HepG2 (cell line): Measurements from ENCODE around the gene AUNIP. TPM values are rescaled to one million over a fixed set of nuclear protein-coding genes. Genes with fewer than 3 reads are reported as not detected.
A peak's percentile ranks its signal among the peaks of the same experiment; 100 is the strongest.

Experiments
- ATAC-seq: fragments of 200-7000 bp; cut with Tn5 transposase; 3 replicates; pipeline ENCODE4 v1.9.1; 2020; ENCODE audit warnings: mild to moderate bottlenecking, moderate library complexity
- BruUV-seq: library from RNA; stranded (reverse); fragments of 400-500 nt; replicated peaks from 2 replicates; lab custom pipeline; 2021; lab: Mats Ljungman, UMichigan
- CTCF ChIA-PET: fragments of 300-600 bp; formaldehyde crosslinking; extraction: SDS; loops from one replicate; lab custom pipeline; 2021; ENCODE audit warnings: low total read pairs, inconsistent platforms, low intra/inter-chr PET ratio; lab: Yijun Ruan, JAX
- POLR2A ChIA-PET: fragments of 350-600 bp; sonication (Branson Sonifier 250); formaldehyde crosslinking; loops from one replicate; lab custom pipeline; 2020; ENCODE audit warnings: antibody characterized with exemption, inconsistent platforms; lab: Yijun Ruan, JAX
- DNase-seq: peaks from one replicate; pipeline ENCODE4 v3.0.0-alpha.2; 2015; ENCODE audit warnings: low spot score
- FAIRE-seq: peaks from 3 replicates; lab custom pipeline; 2011; peaks lifted over from hg19 to GRCh38; lab: Jason Lieb, UNC
- H2AFZ ChIP-seq: one replicate; pipeline ENCODE4 v1.6.1; 2011; ENCODE audit warnings: low read length, inconsistent platforms
- H3K27ac ChIP-seq: fragments of 300-600 bp; 3 replicates; pipeline ENCODE4 v1.8.0; 2011; ENCODE audit warnings: mixed run types, mild to moderate bottlenecking, mixed read lengths, low read length, inconsistent platforms; ENCODE audit not compliant: insufficient read depth; ENCODE audit errors: extremely low read length
- H3K27me3 ChIP-seq, 2 experiments: fragments of 200-600 bp in 1 of 2; 2 replicates in 1 of 2; 3 replicates in 1 of 2; pipeline versions ENCODE4 v1.6.0 to v1.8.0; 2011; ENCODE audit warnings: low read length in 2 of 2, mild to moderate bottlenecking in 2 of 2, moderate library complexity in 2 of 2, inconsistent platforms in 1 of 2; ENCODE audit not compliant: insufficient read depth in 2 of 2, control insufficient read depth in 1 of 2
- H3K36me3 ChIP-seq, 2 experiments: fragments of 200-600 bp in 1 of 2; replicated peaks in 1 of 2; 2 replicates in 1 of 2; 3 replicates in 1 of 2; pipeline versions ENCODE4 v1.5.1 to v1.8.0; 2011; ENCODE audit warnings: low read length in 2 of 2, inconsistent platforms in 1 of 2; ENCODE audit not compliant: insufficient read depth in 2 of 2, control insufficient read depth in 1 of 2
- H3K4me1 ChIP-seq: 2 replicates; pipeline ENCODE4 v1.5.1; 2012; ENCODE audit warnings: low read length, inconsistent platforms; ENCODE audit not compliant: insufficient read depth
- H3K4me2 ChIP-seq: 2 replicates; pipeline ENCODE4 v1.6.0; 2011; ENCODE audit warnings: low read depth, low read length, inconsistent platforms
- H3K4me3 ChIP-seq, 3 experiments: fragments of 200-600 bp in 1 of 3; sonication (generic), shearing (Covaris generic) in 1 of 3; replicated peaks in 1 of 3; 2 replicates each; pipeline ENCODE4 v1.5.1; 2011 to 2016; ENCODE audit warnings: low read length in 3 of 3, inconsistent platforms in 2 of 3, low read depth in 2 of 3, mild to moderate bottlenecking in 2 of 3, control low read depth in 1 of 3, mixed read lengths in 1 of 3; ENCODE audit not compliant: insufficient read depth in 1 of 3
- H3K79me2 ChIP-seq: one replicate; pipeline ENCODE4 v1.6.1; 2011; ENCODE audit warnings: low read length, inconsistent platforms; ENCODE audit not compliant: insufficient read depth
- H3K9ac ChIP-seq: 2 replicates; pipeline ENCODE4 v1.6.0; 2011; ENCODE audit warnings: mild to moderate bottlenecking, low read depth, low read length, inconsistent platforms; ENCODE audit not compliant: insufficient read depth
- H3K9me3 ChIP-seq: 2 replicates; pipeline ENCODE4 v1.5.1; 2012; ENCODE audit warnings: mild to moderate bottlenecking, low read length
- H4K20me1 ChIP-seq: 2 replicates; pipeline ENCODE4 v1.6.0; 2011; ENCODE audit warnings: inconsistent platforms, mild to moderate bottlenecking, low read length, moderate library complexity; ENCODE audit not compliant: insufficient read depth
- MAFG ChIP-seq: sonication (generic); formaldehyde crosslinking; IDR thresholded peaks from 2 replicates; pipeline ENCODE4 v1.5.1; 2020; ENCODE audit warnings: mild to moderate bottlenecking, missing genetic modification reagents
- POGK ChIP-seq: sonication (generic); formaldehyde crosslinking; conservative IDR thresholded peaks from 2 replicates; pipeline ENCODE4 v1.8.0; 2022; ENCODE audit warnings: mild to moderate bottlenecking, moderate library complexity, missing genetic modification reagents
- SRF ChIP-seq: IDR thresholded peaks from 2 replicates; pipeline ENCODE4 v1.6.1; 2011; ENCODE audit warnings: mild to moderate bottlenecking, low read depth, low read length, moderate library complexity
- ZMYM3 ChIP-seq: sonication (generic); formaldehyde crosslinking; IDR thresholded peaks from 2 replicates; pipeline ENCODE4 v1.5.1; 2020; ENCODE audit warnings: mild to moderate bottlenecking, missing genetic modification reagents
- ZNF142 ChIP-seq: sonication (generic); formaldehyde crosslinking; IDR thresholded peaks from 2 replicates; pipeline ENCODE4 v1.4.0; 2020; ENCODE audit warnings: missing genetic modification reagents
- ZNF768 ChIP-seq: sonication (generic); formaldehyde crosslinking; IDR thresholded peaks from 2 replicates; pipeline ENCODE4 v1.4.0; 2020; ENCODE audit warnings: missing genetic modification reagents
- WGBS: methylation state at CpG from one replicate; pipeline ENCODE4 v1.1.6; 2017; ENCODE audit warnings: low lambda C conversion rate; 5-methylcytosine and 5-hydroxymethylcytosine counted together
- in situ Hi-C: cut with HindIII; loops from 2 replicates; pipeline ENCODE4 v1.10.0; 2017; ENCODE audit warnings: low pct_unique_long_range_greater_than_20kb; ENCODE audit not compliant: extremely low pct_ligation_motif_present
- intact Hi-C: fragments of 100-400 bp; cut with micrococcal nuclease; formaldehyde crosslinking; loops from one replicate; pipeline ENCODE4 v1.10.0; 2022; ENCODE audit not compliant: unreplicated experiment
- polyA plus RNA-seq, 8 experiments: library from polyadenylated mRNA; depleted of rRNA in 3 of 8; stranded (reverse) in 7 of 8; unstranded in 1 of 8; fragments of >200 nt; fragmentation: Illumina TruSeq in 4 of 8; extraction: Trizol in 4 of 8; gene quantifications; 2 replicates each; pipeline versions ENCODE4 v1.2.1 to v1.2.3, GENCODE V29; 2011 to 2016; ENCODE audit warnings: low read depth in 4 of 8, missing spikeins in 1 of 8, mixed read lengths in 1 of 8; ENCODE audit not compliant: insufficient read depth in 1 of 8
- total RNA-seq, 5 experiments: library from RNA; depleted of rRNA; stranded (reverse); fragments of >200 nt; fragmentation: Illumina TruSeq; extraction: Trizol; gene quantifications; 2 replicates each; pipeline ENCODE4 v1.2.3, GENCODE V29; 2016; ENCODE audit warnings: low read depth in 1 of 5

AUNIP gene
- total and polyA plus RNA-seq, 2 of the 13 experiments (the other 11 are each of a cell fraction or from before 2014, with no cell fraction given) = 3.8 to 12.3 TPM

- H4K20me1 ChIP-seq = no peaks in the 10 kb centered on the region
- TF ChIP-seq POGK (CRISPR knock-in tag) = no peak
- no peak for TF ChIP-seq MAFG (CRISPR knock-in tag)
- peak; percentile 94 for TF ChIP-seq ZNF768 (CRISPR knock-in tag)
- no peak for TF ChIP-seq SRF
- TF ChIP-seq ZMYM3 (CRISPR knock-in tag) = peak; percentile 63
- no peak for TF ChIP-seq ZNF142 (CRISPR knock-in tag)
- TF ChIP-seq, all 625 proteins: peak for 2
- Histone ChIP-seq H3K4me3 (peak overlapping the region; percentile 69 to 95 (median 70)), H3K79me2 (peaks cover 22% of the 10 kb centered on the region), H3K9me3 (no peaks in the 10 kb centered on the region), H3K9ac (peak overlapping the region; percentile 67), H3K27ac (peak overlapping the region; percentile 79), H3K36me3 (no peaks in the 10 kb centered on the region), H3K4me2 (peak overlapping the region; percentile 79), H3K4me1 (peaks cover 71% of the 10 kb centered on the region), H3K27me3 (no peaks in the 10 kb centered on the region; a peak in 1 of 5 replicates), H2AFZ (no peak overlapping the region)
- POLR2A ChIA-PET = interaction anchor here (2.1 to 2.7 kb wide), 2 partner anchors 12 to 123 kb away, joined by 15 to 32 read pairs; partner anchors contain the start of gene PAFAH2
- in situ Hi-C loops = no loop called here
- intact Hi-C loops = loop anchor here (2.0 kb wide), 1 partner anchor 17 kb away; no protein-coding TSS in a partner anchor
- no TSS peak for BruUV-seq
- WGBS = 76% methylated on average over 3 of the region's 3 CpGs
- no peak for FAIRE-seq
- no peak for ATAC-seq
- CTCF ChIA-PET = no interaction called here
- DNase-seq = no peak
Observed at GRCh38 chr1:25874209-25874608, 15.0 kb upstream of the AUNIP start.
